NCI-H2196 treated with DMSO at 0.1 percent for 48 hours (cell line): Measurements from ENCODE around the gene KAT6B.
"Not testable (repeated sequence)": the region's sequence is repeated elsewhere in the genome, so short reads cannot be mapped to it uniquely, and the experiment has no call there.

ENCODE experiments used
- DNase-seq: peaks from one replicate; lab custom pipeline; 2025; ENCODE audit not compliant: unreplicated experiment; lab: John Stamatoyannopoulos, UW

The KAT6B gene

GRCh38 chr10:74887614-74888284 lies 61.3 kb downstream of the KAT6B start:
- no peak for DNase-seq

GRCh38 chr10:74888962-74889661 lies 62.7 kb downstream of the KAT6B start:
- no peak for DNase-seq

GRCh38 chr10:74889662-74889998 lies 63.2 kb downstream of the KAT6B start:
- no peak for DNase-seq

GRCh38 chr10:74890460-74890859 lies 64.1 kb downstream of the KAT6B start:
- DNase-seq = no peak

GRCh38 chr10:74891053-74891452 lies 64.7 kb downstream of the KAT6B start:
- DNase-seq = no peak

GRCh38 chr10:74892839-74893238 lies 66.4 kb downstream of the KAT6B start:
- no peak for DNase-seq

- not testable (repeated sequence) for DNase-seq
Measured at GRCh38 chr10:74893329-74893728, 66.9 kb downstream of the KAT6B start.

- no peak for DNase-seq
Measured at GRCh38 chr10:74896788-74897527, 70.6 kb downstream of the KAT6B start.

- no peak for DNase-seq
Measured at GRCh38 chr10:74898201-74898976, 72.0 kb downstream of the KAT6B start.

- no peak for DNase-seq
Measured at GRCh38 chr10:74900297-74900696, 73.9 kb downstream of the KAT6B start.

GRCh38 chr10:74901301-74901700 lies 74.9 kb downstream of the KAT6B start:
- DNase-seq = peak; percentile 71

- DNase-seq = no peak
Measured at GRCh38 chr10:74901867-74902450, 75.6 kb downstream of the KAT6B start.

- DNase-seq = no peak
Measured at GRCh38 chr10:74903491-74903890, 77.1 kb downstream of the KAT6B start.

GRCh38 chr10:74906611-74907198 lies 80.3 kb downstream of the KAT6B start:
- DNase-seq = no peak

GRCh38 chr10:74909670-74910069 lies 83.3 kb downstream of the KAT6B start:
- no peak for DNase-seq

- no peak for DNase-seq
Measured at GRCh38 chr10:74910241-74910975, 84.0 kb downstream of the KAT6B start.

GRCh38 chr10:74910976-74911350 lies 84.6 kb downstream of the KAT6B start:
- no peak for DNase-seq

GRCh38 chr10:74912182-74912581 lies 85.8 kb downstream of the KAT6B start:
- no peak for DNase-seq

- no peak for DNase-seq
Measured at GRCh38 chr10:74912682-74913081, 86.3 kb downstream of the KAT6B start.

- no peak for DNase-seq
Measured at GRCh38 chr10:74913377-74913979, 87.1 kb downstream of the KAT6B start.
